KOPT-K1 (cell line): Measurements from ENCODE around the gene ARL6IP5.

ENCODE experiments used
- H3K27ac ChIP-seq: fragments of 200-600 bp; sonication (generic); 2 replicates; pipeline ENCODE4 v1.5.1; 2016; ENCODE audit warnings: antibody characterized with exemption, mild to moderate bottlenecking, low read depth, low read length; ENCODE audit not compliant: poor library complexity, severe bottlenecking
- H3K36me3 ChIP-seq: fragments of 200-600 bp; sonication (generic); 2 replicates; pipeline ENCODE4 v1.5.1; 2017; ENCODE audit warnings: antibody characterized with exemption, mild to moderate bottlenecking, low read length, moderate library complexity; ENCODE audit not compliant: insufficient read depth
- H3K9me3 ChIP-seq: fragments of 200-600 bp; sonication (generic); 2 replicates; pipeline ENCODE4 v1.5.1; 2017; ENCODE audit warnings: antibody characterized with exemption, low read length, mild to moderate bottlenecking; ENCODE audit not compliant: insufficient read depth, poor library complexity, severe bottlenecking

The ARL6IP5 gene

GRCh38 chr3:69084326-69085167 lies at the start of gene ARL6IP5:
ARL6IP5 (plus strand) TSS chr3:69084937; CDS start chr3:69085048, 111 bp downstream.
- peak within 1 kb of the TSS; percentile 75 for H3K27ac ChIP-seq
- no peaks in the 10 kb centered on the region for H3K9me3 ChIP-seq
- peaks cover 5% of the 10 kb centered on the region for H3K36me3 ChIP-seq

GRCh38 chr3:69044608-69045007 lies 40.1 kb upstream of the ARL6IP5 start:
- Histone ChIP-seq H3K27ac (no peak overlapping the region), H3K36me3 (peaks cover 92% of the 10 kb centered on the region), H3K9me3 (no peaks in the 10 kb centered on the region)

GRCh38 chr3:69048990-69049389 lies 35.7 kb upstream of the ARL6IP5 start:
- H3K27ac ChIP-seq: no peak overlapping the region
- peaks cover 61% of the 10 kb centered on the region for H3K36me3 ChIP-seq
- no peaks in the 10 kb centered on the region for H3K9me3 ChIP-seq

GRCh38 chr3:69051756-69052471 lies 32.8 kb upstream of the ARL6IP5 start, which contains the start of gene TMF1:
TMF1 (minus strand) TSS chr3:69052333; CDS start chr3:69052086, 247 bp downstream.
- Histone ChIP-seq H3K9me3 (no peaks in the 10 kb centered on the region), H3K27ac (peak within 1 kb of the TSS; percentile 70), H3K36me3 (peaks cover 63% of the 10 kb centered on the region)

GRCh38 chr3:69052472-69052898 lies 32.3 kb upstream of the ARL6IP5 start:
- Histone ChIP-seq H3K36me3 (peaks cover 62% of the 10 kb centered on the region), H3K9me3 (no peaks in the 10 kb centered on the region), H3K27ac (peak overlapping the region; percentile 70)

GRCh38 chr3:69058180-69058946 lies 26.4 kb upstream of the ARL6IP5 start:
- H3K9me3 ChIP-seq: peaks cover 2% of the 10 kb centered on the region
- peak overlapping the region; percentile 59 for H3K27ac ChIP-seq
- peaks cover 90% of the 10 kb centered on the region for H3K36me3 ChIP-seq

GRCh38 chr3:69058947-69059224 lies 25.9 kb upstream of the ARL6IP5 start:
- H3K36me3 ChIP-seq: peaks cover 85% of the 10 kb centered on the region
- H3K9me3 ChIP-seq: peaks cover 2% of the 10 kb centered on the region
- H3K27ac ChIP-seq: peak overlapping the region; percentile 59

GRCh38 chr3:69059688-69060087 lies 25.0 kb upstream of the ARL6IP5 start:
- peaks cover 2% of the 10 kb centered on the region for H3K9me3 ChIP-seq
- H3K36me3 ChIP-seq: peaks cover 79% of the 10 kb centered on the region
- H3K27ac ChIP-seq: no peak overlapping the region

- Histone ChIP-seq H3K36me3 (peaks cover 43% of the 10 kb centered on the region), H3K9me3 (peaks cover 2% of the 10 kb centered on the region), H3K27ac (peak overlapping the region; percentile 36)
Observed at GRCh38 chr3:69063636-69064035, 21.1 kb upstream of the ARL6IP5 start.

GRCh38 chr3:69065318-69065964 lies 19.3 kb upstream of the ARL6IP5 start:
- Histone ChIP-seq H3K9me3 (peaks cover 2% of the 10 kb centered on the region), H3K27ac (peak overlapping the region; percentile 44), H3K36me3 (peaks cover 37% of the 10 kb centered on the region)

GRCh38 chr3:69066121-69066520 lies 18.6 kb upstream of the ARL6IP5 start:
- H3K9me3 ChIP-seq: no peaks in the 10 kb centered on the region
- peaks cover 37% of the 10 kb centered on the region for H3K36me3 ChIP-seq

GRCh38 chr3:69072928-69073327 lies 11.8 kb upstream of the ARL6IP5 start:
- Histone ChIP-seq H3K36me3 (peaks cover 66% of the 10 kb centered on the region), H3K27ac (no peak overlapping the region), H3K9me3 (no peaks in the 10 kb centered on the region)

More at GRCh38 chr3:69066121-69066520, 18.6 kb upstream of the ARL6IP5 start:
- H3K27ac ChIP-seq: peak overlapping the region; percentile 44

GRCh38 chr3:69079269-69080159 lies 5.2 kb upstream of the ARL6IP5 start:
- peak overlapping the region; percentile 72 for H3K27ac ChIP-seq
- peaks cover 17% of the 10 kb centered on the region for H3K36me3 ChIP-seq
- H3K9me3 ChIP-seq: no peaks in the 10 kb centered on the region
